ENCODE data around the gene MIDN.

The MIDN gene

DNA sequence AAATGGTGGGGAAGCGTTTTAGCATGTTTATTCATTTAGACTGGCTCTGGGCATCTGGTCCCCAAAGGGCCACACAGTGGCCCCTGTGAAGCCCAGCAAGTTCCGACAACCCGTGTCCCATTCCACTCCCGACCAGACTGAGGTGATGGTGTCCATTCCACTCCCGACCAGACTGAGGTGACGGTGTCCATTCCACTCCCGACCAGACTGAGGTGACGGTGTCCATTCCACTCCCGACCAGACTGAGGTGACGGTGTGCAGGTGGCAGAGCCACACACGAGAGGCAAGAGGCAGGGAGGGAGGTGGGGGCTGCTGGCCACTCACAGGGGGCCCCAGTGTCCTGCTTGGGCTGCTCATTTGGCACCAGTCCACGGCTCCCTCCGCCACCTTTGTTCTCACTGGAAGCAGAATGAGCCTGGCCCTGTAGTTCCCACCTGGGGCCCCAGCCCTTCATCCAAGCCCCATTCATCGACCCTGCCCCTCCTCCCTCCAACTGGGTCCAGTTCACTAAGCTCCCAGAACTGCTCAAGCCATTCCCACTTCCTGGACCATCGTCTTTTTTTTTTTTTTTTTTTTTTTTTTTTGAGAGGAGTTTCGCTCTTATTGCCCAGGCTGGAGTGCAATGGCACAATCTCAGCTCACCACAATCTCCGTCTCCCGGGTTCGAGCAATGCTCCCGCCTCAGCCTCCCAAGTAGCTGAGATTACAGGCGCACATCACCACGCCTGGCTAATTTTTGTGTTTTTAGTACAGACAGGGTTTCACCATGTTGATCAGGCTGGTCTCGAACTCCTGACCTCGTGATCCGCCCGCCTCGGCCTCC is 1.9 kb upstream of the MIDN start:
- peak in 1 of 3 experiments; percentile 40 for DNase-seq

- no peak for DNase-seq
Observed at GRCh38 chr19:1247748-1248138, 640 bp upstream of the MIDN start.

DNA sequence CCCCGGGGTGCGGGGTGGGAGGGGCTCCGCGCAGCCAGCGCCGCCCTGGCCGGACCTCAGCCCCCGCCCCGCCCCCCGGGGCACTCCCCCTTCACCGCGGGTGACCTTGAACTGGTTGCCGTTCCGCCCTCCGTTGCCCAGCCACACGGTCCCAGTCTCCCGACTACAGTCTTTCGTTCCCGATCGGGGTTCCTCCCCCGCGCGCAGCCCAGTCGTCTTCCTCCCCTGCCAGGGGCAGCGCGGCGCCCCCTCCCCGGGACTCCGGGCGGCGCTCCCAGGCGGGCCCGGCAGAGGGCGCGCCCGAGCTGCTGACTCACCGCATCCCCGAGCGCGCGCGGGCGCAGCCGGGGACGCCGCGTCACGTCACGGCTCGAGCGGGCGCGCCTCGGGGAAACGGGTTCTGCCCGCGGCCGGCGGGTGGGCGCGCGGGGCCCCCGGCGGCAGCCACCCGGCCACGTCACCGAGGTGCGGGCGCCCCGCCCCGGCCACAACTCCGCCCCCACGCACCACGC is 459 bp downstream of the MIDN start:
- DNase-seq = peak; percentile 91 to 96 (median 95)

DNA sequence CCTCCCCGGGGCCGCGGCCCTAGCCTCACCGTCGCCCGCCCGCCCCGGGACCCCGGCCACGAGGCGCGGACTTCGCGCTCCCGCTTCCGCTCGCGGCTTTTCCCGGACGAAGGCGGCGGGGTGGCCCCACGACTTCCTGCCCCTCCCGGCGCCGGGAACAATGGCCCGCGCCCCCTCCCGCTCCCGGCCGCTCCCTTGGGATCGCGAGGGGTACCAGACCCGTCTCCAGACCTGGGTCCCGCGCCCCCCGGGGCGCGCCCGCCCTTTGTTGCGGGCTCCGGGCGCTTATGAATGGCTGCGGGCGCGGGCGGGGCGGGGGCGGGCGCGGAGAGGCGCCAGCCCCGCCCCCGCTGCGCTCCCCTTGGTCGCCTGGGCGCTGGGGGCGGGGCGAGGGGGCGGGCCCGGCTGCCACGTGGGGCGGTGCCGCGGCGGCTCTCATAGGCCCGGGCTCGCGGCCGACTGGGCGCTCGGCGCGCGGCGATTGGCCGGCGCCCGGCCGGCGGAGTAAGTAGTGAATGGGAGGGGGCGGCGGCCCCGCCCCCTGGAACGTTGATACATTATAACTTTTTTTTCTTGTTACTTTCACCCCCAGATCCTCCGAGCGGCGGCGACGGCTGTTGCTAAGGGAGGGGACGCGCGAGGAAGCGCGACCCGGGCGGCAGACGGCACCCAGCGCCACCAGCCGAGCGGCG is 1.1 kb downstream of the MIDN start:
- peak; percentile 98 for DNase-seq

DNA sequence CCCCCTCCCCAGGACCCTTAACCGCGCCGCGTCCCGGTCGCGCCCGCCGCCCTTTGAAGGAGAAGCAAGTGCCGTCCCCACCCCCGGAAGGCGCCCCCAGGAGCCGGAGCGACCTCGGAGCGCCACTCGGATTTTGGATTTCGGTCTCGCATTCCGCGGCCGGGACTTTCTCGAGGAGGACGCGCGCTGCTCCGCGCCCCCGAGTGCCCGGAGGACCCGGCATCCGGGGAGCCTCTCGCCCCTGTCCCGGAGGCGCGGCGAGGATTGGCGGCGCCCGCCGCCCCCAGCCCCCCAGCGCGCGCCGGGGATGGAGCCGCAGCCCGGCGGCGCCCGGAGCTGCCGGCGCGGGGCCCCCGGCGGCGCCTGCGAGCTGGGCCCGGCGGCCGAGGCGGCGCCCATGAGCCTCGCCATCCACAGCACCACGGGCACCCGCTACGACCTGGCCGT is 1.6 kb downstream of the MIDN start:
- no peak for DNase-seq

GRCh38 chr19:1250437-1251260 is 2.3 kb downstream of the MIDN start:
- DNase-seq = peak; percentile 57 to 96 (median 94)

DNA sequence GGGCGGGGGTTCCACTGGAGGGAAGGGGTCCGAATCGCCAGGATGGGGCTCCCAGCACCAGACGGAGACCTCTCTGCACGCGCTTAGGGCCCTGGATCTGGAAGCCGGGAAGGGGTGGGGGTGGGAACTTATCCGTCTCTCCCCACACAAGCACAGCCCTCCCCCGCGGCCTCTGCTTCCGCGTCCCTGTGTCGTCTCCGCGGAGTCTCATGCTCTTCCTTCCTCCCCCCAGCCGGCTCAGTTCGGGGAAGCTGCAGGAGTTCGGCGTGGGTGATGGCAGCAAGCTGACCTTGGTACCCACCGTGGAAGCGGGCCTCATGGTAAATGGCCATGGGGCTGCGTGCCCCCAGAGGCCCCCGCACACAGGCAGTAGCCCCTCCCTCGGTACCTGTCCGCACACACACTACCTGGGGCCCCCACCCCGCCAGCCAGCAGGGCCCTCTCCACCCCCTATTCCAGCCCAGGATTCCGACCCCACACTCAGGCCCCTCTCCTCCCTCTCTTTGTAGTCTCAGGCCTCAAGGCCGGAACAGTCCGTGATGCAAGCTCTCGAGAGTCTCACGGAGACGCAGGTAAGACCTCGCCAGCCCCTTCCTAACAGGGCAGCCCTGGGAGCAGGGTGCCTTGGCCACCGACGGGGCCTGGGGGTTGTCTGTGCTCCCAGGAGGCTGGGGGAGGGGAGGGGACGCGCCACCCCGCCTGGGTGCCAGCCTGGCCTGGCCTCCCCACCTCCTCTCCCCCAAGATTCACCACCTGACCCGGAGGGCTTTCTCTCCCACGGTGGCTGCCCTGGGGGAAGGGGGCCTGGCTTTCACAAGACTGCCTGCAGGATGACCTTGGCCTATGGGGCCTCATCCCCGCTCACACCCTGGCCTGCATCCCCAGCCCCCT is 3.2 kb downstream of the MIDN start:
- DNase-seq = peak in 2 of 3 experiments; percentile 78 to 79

GRCh38 chr19:1252221-1252820 is 3.9 kb downstream of the MIDN start:
- peak in 2 of 3 experiments; percentile 73 to 81 for DNase-seq

- peak in 2 of 3 experiments; percentile 83 to 89 for DNase-seq
Observed at GRCh38 chr19:1252821-1253513, 4.6 kb downstream of the MIDN start.

GRCh38 chr19:1253514-1254080 is 5.2 kb downstream of the MIDN start:
- no peak for DNase-seq

DNA sequence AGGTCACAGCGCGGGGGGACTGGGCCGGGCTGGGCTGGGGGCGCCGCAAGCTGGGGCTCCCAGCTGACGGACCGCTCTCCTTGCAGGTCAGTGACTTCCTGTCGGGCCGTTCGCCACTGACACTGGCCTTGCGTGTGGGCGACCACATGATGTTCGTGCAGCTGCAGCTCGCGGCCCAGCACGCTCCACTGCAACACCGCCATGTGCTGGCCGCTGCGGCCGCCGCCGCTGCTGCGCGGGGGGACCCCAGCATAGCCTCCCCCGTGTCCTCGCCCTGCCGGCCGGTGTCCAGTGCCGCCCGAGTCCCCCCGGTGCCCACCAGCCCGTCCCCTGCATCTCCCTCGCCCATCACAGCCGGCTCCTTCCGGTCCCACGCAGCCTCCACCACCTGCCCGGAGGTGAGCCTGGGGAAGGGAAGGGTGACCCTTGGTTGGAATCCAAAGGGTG is 5.7 kb downstream of the MIDN start:
- DNase-seq = no peak

GRCh38 chr19:1254530-1255185 is 6.3 kb downstream of the MIDN start:
- no peak for DNase-seq

DNA sequence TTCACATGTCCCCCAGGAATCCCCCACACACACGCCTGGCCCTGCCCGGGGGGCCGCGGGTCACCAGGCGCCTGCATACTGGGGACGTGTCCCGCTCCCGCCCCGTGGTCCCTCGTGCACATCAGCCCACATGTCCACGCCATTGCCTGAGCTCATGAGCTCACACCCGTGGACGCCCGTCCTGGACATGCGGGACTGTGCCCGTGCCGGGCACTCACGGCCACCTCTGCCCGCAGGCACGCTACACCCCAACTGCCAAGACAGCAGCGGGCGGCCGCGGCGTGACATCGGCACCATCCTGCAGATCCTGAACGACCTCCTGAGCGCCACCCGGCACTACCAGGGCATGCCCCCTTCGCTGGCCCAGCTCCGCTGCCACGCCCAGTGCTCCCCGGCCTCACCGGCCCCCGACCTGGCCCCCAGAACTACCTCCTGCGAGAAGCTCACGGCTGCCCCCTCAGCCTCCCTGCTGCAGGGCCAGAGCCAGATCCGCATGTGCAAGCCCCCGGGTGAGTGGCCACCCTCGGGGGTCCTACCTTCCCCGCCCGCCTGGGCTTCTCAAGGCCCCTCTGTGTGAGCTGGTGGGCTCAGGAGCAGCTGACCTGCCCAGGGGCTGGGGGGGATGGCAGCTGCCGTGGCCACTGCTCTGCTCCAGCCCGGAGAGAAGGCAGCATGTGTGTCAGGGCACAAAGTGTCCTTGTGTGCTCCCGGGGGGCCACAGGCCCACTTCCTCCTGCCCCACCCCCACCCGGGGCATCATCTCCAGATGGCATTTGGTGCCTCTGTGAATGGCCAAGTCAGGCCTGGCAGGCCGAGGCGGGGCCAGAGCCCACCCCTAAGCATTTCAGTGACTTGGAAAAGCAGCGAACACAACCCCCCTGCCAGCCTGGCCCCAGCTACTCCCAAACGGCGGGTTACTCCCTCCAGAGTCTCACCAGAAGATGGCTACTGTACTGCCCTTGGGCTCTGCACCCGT is 7.1 kb downstream of the MIDN start:
- no peak for DNase-seq

GRCh38 chr19:1256646-1257474 is 8.5 kb downstream of the MIDN start:
- no peak for DNase-seq

GRCh38 chr19:1257475-1258162 is 9.2 kb downstream of the MIDN start:
- DNase-seq = no peak

DNA sequence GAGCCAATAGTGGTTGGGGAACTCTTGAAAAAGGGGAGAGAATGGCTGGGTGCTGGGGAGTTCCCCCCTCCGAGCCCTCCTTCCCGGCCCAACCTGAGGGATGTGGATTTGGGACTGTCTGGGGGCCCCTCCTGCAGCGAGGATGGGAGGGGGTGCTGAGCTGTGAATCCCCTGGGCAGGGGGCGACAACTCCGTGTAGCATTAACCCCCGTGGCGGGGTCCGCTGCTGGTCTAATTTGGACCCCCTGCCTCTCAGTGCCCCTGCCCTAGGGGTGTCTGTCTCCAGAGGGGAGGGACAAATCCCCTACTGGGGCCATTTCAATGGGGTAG is 9.7 kb downstream of the MIDN start:
- DNase-seq = no peak

DNA sequence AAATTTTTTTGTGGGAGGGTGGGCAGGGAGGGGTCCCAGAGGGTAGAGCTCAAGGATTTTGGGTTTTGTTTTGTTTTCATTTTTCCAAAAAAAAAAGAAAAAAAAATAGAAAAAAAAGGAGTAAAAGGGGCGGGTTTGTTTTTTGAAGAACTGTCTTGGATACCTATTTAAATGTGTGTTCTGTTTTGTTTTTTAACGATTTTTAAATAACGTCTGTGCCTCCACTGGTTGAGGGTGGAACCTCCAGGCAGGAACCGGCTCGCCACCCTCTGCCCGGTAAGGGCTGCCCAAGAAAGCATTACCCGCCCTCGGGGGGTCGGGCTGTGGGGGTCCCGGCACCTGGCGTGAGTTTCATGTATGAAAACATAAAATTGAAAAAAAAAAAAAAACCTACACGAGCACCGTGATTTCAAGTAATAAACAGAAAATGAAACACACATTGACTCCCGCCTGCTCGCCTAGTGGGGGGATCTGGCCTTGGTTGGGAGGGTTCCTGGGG is 10.4 kb downstream of the MIDN start:
- no peak for DNase-seq
